H1 (cell line): Measurements from ENCODE around the gene UNC50.

Experiments
- POLR2A ChIP-seq, 2 experiments: IDR thresholded peaks; 1 replicate in 1 of 2; 2 replicates in 1 of 2; pipeline ENCODE4 v1.6.1; 2011; ENCODE audit warnings: low read depth in 2 of 2, low read length in 2 of 2, mild to moderate bottlenecking in 2 of 2; ENCODE audit errors: control extremely low read depth in 1 of 2
- USF2 ChIP-seq: IDR thresholded peaks from 2 replicates; pipeline ENCODE4 v1.6.1; 2011; ENCODE audit warnings: low read length, improper control_type of control experiment

- TF ChIP-seq POLR2A (IDR thresholded peaks at IDR 0.05; ENCODE audit: control extremely low read depth in 1 of 2, low read depth in 2 of 2, low read length in 2 of 2) (no peak), USF2 (no peak)
Observed at GRCh38 chr2:98569197-98569793, 39.1 kb upstream of the UNC50 start.
